ENCODE measurements around the gene PSORS1C2. TPM values are rescaled to one million over a fixed set of nuclear protein-coding genes. Genes with fewer than 3 reads are reported as not detected.
"Not testable (repeated sequence)": the region's sequence is repeated elsewhere in the genome, so short reads cannot be mapped to it uniquely, and the experiment has no call there.

PSORS1C2 gene
- total RNA-seq, 1 donor from 2014 or later, result 0.38 TPM

DNA sequence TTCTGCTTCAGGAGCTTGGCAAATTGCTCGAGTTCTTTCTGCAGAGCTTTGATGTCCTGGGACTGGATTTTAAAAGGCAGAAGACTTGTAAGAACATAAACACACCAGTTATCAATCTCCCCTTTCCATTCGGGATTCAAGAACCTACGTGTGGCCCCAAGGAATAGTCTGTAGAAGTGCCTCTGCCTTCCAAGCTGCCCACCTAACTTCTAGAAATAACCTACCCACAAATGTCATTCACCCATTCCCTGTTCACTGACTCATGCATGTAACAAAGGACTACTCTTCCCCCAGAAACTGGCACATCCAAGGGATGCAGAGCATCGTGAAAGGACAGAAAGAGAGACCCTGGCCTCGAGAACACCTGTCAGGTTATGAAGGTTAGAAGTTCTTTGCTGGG, 27.1 kb upstream of the PSORS1C2 start:
- Mint-ChIP-seq H3K4me3 (ENCODE audit: unreplicated experiment) (no peak overlapping the region), H3K27me3 (ENCODE audit: unreplicated experiment) (no peaks in the 10 kb centered on the region), H3K4me1 (ENCODE audit: unreplicated experiment) (peaks cover 4% of the 10 kb centered on the region), H3K9me3 (ENCODE audit: unreplicated experiment) (no peaks in the 10 kb centered on the region), H3K27ac (ENCODE audit: unreplicated experiment) (no peak overlapping the region), H3K36me3 (ENCODE audit: low read depth, unreplicated experiment) (peaks cover 4% of the 10 kb centered on the region)
- TF ChIP-seq CTCF (IDR thresholded peaks at IDR 0.05; ENCODE audit: unreplicated experiment), result no peak
- DNase-seq (ENCODE audit: low spot score), result no peak

DNA sequence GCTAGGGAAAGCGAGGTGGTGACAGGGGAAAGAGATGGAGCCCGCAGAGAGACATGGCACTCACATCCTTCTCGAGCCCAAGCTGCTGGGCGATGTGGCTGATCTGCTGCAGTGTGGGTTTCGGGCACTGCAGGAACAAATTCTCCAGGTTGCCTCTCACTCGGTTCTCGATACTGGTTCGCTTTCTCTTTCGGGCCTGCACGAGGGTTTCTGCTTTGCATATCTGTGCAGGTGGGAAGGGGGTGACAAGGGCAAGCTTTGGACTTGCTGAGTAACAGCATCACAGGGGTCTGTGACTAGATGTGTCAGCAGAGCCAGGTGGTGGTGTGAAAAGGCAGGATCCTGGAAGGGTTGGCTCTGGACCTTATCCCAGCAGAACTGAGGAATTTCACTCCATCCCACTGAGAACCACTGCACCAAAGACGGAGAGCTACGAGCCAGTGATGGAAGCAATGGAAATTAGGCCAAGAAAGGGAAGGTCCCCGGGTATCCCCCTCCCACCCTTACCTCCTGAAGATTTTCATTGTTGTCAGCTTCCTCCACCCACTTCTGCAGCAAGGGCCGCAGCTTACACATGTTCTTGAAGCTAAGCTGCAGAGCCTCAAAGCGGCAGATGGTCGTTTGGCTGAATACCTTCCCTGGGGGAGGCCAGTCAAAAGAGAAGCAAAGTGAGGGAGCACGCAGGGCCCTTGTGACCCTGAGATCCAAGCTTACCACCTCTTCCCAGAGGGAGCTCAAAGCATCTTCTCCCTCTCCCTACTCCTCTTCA, 26.4 kb upstream of the PSORS1C2 start:
- not testable (repeated sequence) for H3K4me1 Mint-ChIP-seq (ENCODE audit: unreplicated experiment); H3K9me3 Mint-ChIP-seq (ENCODE audit: unreplicated experiment); H3K27ac Mint-ChIP-seq (ENCODE audit: unreplicated experiment); H3K36me3 Mint-ChIP-seq (ENCODE audit: low read depth, unreplicated experiment); H3K27me3 Mint-ChIP-seq (ENCODE audit: unreplicated experiment); H3K4me3 Mint-ChIP-seq (ENCODE audit: unreplicated experiment); DNase-seq (ENCODE audit: low spot score)

DNA sequence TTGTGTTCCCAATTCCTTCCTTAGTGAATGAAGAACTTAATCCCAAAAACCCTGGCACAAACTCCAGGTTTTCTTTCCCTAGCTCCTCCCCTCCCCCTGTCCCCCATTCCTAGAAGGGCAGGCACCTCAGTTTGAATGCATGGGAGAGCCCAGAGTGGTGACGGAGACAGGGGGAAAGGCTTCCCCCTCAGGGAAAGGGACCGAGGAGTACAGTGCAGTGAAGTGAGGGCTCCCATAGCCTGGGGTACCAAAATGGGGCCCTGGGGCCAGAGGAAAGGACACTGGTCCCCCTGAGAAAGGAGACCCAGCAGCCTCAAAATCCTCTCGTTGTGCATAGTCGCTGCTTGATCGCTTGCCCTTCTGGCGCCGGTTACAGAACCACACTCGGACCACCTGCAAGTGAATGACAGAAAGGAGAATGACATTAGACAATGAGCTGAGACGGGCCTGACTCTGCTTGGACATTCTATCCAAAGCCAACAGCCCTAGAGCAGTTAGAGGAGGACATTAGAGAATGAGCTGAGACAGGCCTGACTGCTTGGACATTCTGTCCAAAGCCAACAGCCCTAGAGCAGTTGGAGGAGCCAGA, 25.7 kb upstream of the PSORS1C2 start:
- H3K27ac Mint-ChIP-seq (ENCODE audit: unreplicated experiment), result not testable (repeated sequence)

GRCh38 chr6:31163922-31164321, 25.1 kb upstream of the PSORS1C2 start:
- peaks cover 6% of the 10 kb centered on the region for H3K4me1 Mint-ChIP-seq (ENCODE audit: unreplicated experiment)

More for the DNA sequence above, 25.7 kb upstream of the PSORS1C2 start:
- H3K36me3 Mint-ChIP-seq (ENCODE audit: low read depth, unreplicated experiment); H3K4me3 Mint-ChIP-seq (ENCODE audit: unreplicated experiment); H3K4me1 Mint-ChIP-seq (ENCODE audit: unreplicated experiment); H3K9me3 Mint-ChIP-seq (ENCODE audit: unreplicated experiment); H3K27me3 Mint-ChIP-seq (ENCODE audit: unreplicated experiment); DNase-seq (ENCODE audit: low spot score): not testable (repeated sequence)

DNA sequence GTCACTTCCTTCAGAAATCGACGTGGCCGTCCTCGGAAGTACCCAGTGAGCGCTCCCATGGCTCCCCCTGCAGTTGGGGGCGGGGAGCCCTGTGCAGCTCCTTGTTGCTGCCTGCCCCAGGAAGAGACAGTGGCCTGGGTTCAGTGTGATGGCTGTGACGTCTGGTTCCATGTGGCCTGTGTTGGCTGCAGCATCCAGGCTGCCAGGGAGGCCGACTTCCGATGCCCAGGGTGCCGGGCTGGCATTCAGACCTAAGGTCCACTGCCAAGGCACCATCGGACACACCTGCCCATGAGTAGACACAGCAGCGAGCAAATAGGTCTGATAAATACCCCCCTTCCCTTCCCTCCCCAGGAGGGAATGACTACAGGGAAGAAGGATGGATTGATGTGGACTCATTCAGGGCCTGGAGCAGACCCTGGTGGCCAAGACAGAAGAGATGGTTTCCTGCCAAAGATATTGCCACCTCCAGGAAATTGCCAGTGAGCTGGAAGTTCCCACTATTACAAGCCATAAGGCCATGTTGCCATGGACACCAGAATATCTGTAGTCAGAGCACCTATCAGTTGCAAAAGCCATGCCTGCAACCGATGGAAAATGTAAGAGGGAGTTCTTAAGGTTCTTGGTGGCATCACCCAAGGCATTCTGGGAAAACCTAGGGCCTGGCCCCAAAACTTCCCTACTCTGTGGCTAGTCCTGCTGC, 23.7 kb upstream of the PSORS1C2 start:
- peaks cover 2% of the 10 kb centered on the region for H3K4me1 Mint-ChIP-seq (ENCODE audit: unreplicated experiment)
- H3K36me3 Mint-ChIP-seq (ENCODE audit: low read depth, unreplicated experiment), result no peaks in the 10 kb centered on the region
- no peak for DNase-seq (ENCODE audit: low spot score)
- peaks cover 2% of the 10 kb centered on the region for H3K27me3 Mint-ChIP-seq (ENCODE audit: unreplicated experiment)
- no peak overlapping the region for H3K4me3 Mint-ChIP-seq (ENCODE audit: unreplicated experiment)
- no peak overlapping the region for H3K27ac Mint-ChIP-seq (ENCODE audit: unreplicated experiment)
- H3K9me3 Mint-ChIP-seq (ENCODE audit: unreplicated experiment), result no peaks in the 10 kb centered on the region
- TF ChIP-seq CTCF (IDR thresholded peaks at IDR 0.05; ENCODE audit: unreplicated experiment), result no peak

More at GRCh38 chr6:31163922-31164321, 25.1 kb upstream of the PSORS1C2 start:
- Mint-ChIP-seq H3K27me3 (ENCODE audit: unreplicated experiment) (no peaks in the 10 kb centered on the region), H3K4me3 (ENCODE audit: unreplicated experiment) (no peak overlapping the region), H3K36me3 (ENCODE audit: low read depth, unreplicated experiment) (peaks cover 4% of the 10 kb centered on the region), H3K9me3 (ENCODE audit: unreplicated experiment) (no peaks in the 10 kb centered on the region), H3K27ac (ENCODE audit: unreplicated experiment) (no peak overlapping the region)
- no peak for TF ChIP-seq CTCF (IDR thresholded peaks at IDR 0.05; ENCODE audit: unreplicated experiment)
- DNase-seq (ENCODE audit: low spot score), result no peak

Measured in endothelial cell (in vitro differentiated cells).